ENCODE data around the gene SPOCK3.

DNA sequence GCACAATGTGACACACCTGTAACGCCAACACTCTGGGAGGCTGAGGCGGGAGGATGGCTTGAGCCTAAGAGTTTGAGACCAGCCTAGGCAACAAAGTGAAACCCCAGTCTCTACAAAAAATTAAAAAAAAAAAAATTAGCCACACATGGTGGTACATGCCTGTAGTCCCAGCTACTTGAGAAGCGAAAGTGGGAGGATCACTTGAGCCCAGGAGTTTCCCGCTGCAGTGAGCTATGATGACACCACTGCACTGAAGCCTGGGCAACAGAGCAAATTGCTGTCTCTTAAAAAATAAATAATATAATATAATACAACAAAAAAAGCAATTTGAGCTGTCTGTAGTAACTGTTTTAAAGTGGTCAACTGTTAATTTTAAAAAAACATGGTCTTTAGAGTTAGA lies 13.2 kb downstream of the SPOCK3 start:
- TF ChIP-seq POLR2AphosphoS5 (IDR thresholded peaks at IDR 0.05; ENCODE audit: low read depth, low read length) (no peak), POLR2A (IDR thresholded peaks at IDR 0.05; ENCODE audit: low read depth, low read length) (no peak)

Measured in GM12891 (cell line).